ENCODE measurements around the gene BUD13.

DNA sequence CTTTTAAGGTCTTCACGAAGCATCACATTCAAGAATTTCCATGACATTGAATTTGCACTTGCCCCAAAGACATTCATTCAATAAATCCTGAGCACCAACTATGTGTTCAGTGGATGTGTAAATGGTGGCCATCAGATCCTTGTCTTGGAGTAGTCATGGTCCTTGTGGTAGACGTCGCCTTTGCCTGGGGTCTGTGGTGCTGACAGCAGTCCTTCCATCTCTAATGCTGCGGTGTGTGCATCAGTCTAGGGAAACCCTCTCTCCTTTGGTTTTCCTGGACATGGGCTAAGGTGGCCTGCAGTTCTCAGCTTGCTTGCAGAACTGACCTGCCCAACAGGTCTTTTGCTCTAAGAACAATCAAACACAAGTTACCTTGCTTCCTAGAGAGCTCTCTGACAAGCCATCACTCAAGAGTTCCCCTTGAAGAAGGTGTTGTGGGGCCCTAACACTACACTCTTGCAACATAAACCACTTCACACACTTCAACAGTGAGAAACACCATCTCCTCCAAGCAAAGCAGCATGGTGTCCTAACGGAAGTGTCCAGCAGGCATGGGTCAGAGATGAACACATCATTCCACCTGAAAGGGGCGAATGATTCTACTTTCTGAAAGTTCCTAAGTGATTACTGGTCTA lies 72.1 kb downstream of the BUD13 start:
- TF ChIP-seq NFRKB (IDR thresholded peaks at IDR 0.05) (no peak), MYC (CRISPR knock-in tag; IDR thresholded peaks at IDR 0.05; ENCODE audit: borderline replicate concordance) (no peak), MAZ (IDR thresholded peaks at IDR 0.05; ENCODE audit: borderline replicate concordance, low read depth, low read length) (no peak), MAZ (CRISPR knock-in tag; IDR thresholded peaks at IDR 0.05; ENCODE audit: low read depth) (no peak), ZNF335 (CRISPR knock-in tag; IDR thresholded peaks at IDR 0.05) (no peak), ZNF10 (CRISPR knock-in tag; IDR thresholded peaks at IDR 0.05; ENCODE audit: borderline replicate concordance, low read depth) (no peak)
- TF ChIP-seq, protein P1, sequence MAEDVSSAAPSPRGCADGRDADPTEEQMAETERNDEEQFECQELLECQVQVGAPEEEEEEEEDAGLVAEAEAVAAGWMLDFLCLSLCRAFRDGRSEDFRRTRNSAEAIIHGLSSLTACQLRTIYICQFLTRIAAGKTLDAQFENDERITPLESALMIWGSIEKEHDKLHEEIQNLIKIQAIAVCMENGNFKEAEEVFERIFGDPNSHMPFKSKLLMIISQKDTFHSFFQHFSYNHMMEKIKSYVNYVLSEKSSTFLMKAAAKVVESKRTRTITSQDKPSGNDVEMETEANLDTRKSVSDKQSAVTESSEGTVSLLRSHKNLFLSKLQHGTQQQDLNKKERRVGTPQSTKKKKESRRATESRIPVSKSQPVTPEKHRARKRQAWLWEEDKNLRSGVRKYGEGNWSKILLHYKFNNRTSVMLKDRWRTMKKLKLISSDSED (CRISPR knock-in tag; IDR thresholded peaks at IDR 0.05), result no peak
- TF ChIP-seq, protein P2, sequence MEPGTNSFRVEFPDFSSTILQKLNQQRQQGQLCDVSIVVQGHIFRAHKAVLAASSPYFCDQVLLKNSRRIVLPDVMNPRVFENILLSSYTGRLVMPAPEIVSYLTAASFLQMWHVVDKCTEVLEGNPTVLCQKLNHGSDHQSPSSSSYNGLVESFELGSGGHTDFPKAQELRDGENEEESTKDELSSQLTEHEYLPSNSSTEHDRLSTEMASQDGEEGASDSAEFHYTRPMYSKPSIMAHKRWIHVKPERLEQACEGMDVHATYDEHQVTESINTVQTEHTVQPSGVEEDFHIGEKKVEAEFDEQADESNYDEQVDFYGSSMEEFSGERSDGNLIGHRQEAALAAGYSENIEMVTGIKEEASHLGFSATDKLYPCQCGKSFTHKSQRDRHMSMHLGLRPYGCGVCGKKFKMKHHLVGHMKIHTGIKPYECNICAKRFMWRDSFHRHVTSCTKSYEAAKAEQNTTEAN (CRISPR knock-in tag; conservative IDR thresholded peaks at IDR 0.05), result no peak
- TF ChIP-seq, protein P3, sequence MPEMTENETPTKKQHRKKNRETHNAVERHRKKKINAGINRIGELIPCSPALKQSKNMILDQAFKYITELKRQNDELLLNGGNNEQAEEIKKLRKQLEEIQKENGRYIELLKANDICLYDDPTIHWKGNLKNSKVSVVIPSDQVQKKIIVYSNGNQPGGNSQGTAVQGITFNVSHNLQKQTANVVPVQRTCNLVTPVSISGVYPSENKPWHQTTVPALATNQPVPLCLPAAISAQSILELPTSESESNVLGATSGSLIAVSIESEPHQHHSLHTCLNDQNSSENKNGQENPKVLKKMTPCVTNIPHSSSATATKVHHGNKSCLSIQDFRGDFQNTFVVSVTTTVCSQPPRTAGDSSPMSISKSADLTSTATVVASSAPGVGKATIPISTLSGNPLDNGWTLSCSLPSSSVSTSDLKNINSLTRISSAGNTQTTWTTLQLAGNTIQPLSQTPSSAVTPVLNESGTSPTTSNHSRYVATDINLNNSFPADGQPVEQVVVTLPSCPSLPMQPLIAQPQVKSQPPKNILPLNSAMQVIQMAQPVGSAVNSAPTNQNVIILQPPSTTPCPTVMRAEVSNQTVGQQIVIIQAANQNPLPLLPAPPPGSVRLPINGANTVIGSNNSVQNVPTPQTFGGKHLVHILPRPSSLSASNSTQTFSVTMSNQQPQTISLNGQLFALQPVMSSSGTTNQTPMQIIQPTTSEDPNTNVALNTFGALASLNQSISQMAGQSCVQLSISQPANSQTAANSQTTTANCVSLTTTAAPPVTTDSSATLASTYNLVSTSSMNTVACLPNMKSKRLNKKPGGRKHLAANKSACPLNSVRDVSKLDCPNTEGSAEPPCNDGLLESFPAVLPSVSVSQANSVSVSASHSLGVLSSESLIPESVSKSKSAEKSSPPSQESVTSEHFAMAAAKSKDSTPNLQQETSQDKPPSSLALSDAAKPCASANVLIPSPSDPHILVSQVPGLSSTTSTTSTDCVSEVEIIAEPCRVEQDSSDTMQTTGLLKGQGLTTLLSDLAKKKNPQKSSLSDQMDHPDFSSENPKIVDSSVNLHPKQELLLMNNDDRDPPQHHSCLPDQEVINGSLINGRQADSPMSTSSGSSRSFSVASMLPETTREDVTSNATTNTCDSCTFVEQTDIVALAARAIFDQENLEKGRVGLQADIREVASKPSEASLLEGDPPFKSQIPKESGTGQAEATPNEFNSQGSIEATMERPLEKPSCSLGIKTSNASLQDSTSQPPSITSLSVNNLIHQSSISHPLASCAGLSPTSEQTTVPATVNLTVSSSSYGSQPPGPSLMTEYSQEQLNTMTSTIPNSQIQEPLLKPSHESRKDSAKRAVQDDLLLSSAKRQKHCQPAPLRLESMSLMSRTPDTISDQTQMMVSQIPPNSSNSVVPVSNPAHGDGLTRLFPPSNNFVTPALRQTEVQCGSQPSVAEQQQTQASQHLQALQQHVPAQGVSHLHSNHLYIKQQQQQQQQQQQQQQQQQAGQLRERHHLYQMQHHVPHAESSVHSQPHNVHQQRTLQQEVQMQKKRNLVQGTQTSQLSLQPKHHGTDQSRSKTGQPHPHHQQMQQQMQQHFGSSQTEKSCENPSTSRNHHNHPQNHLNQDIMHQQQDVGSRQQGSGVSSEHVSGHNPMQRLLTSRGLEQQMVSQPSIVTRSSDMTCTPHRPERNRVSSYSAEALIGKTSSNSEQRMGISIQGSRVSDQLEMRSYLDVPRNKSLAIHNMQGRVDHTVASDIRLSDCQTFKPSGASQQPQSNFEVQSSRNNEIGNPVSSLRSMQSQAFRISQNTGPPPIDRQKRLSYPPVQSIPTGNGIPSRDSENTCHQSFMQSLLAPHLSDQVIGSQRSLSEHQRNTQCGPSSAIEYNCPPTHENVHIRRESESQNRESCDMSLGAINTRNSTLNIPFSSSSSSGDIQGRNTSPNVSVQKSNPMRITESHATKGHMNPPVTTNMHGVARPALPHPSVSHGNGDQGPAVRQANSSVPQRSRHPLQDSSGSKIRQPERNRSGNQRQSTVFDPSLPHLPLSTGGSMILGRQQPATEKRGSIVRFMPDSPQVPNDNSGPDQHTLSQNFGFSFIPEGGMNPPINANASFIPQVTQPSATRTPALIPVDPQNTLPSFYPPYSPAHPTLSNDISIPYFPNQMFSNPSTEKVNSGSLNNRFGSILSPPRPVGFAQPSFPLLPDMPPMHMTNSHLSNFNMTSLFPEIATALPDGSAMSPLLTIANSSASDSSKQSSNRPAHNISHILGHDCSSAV (CRISPR knock-in tag; IDR thresholded peaks at IDR 0.05; ENCODE audit: borderline replicate concordance), result no peak
- TF ChIP-seq, protein P4, sequence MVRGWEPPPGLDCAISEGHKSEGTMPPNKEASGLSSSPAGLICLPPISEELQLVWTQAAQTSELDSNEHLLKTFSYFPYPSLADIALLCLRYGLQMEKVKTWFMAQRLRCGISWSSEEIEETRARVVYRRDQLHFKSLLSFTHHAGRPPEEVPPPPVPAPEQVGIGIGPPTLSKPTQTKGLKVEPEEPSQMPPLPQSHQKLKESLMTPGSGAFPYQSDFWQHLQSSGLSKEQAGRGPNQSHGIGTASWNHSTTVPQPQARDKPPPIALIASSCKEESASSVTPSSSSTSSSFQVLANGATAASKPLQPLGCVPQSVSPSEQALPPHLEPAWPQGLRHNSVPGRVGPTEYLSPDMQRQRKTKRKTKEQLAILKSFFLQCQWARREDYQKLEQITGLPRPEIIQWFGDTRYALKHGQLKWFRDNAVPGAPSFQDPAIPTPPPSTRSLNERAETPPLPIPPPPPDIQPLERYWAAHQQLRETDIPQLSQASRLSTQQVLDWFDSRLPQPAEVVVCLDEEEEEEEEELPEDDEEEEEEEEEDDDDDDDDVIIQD (CRISPR knock-in tag; IDR thresholded peaks at IDR 0.05; ENCODE audit: low read depth), result no peak
- TF ChIP-seq, protein P5, sequence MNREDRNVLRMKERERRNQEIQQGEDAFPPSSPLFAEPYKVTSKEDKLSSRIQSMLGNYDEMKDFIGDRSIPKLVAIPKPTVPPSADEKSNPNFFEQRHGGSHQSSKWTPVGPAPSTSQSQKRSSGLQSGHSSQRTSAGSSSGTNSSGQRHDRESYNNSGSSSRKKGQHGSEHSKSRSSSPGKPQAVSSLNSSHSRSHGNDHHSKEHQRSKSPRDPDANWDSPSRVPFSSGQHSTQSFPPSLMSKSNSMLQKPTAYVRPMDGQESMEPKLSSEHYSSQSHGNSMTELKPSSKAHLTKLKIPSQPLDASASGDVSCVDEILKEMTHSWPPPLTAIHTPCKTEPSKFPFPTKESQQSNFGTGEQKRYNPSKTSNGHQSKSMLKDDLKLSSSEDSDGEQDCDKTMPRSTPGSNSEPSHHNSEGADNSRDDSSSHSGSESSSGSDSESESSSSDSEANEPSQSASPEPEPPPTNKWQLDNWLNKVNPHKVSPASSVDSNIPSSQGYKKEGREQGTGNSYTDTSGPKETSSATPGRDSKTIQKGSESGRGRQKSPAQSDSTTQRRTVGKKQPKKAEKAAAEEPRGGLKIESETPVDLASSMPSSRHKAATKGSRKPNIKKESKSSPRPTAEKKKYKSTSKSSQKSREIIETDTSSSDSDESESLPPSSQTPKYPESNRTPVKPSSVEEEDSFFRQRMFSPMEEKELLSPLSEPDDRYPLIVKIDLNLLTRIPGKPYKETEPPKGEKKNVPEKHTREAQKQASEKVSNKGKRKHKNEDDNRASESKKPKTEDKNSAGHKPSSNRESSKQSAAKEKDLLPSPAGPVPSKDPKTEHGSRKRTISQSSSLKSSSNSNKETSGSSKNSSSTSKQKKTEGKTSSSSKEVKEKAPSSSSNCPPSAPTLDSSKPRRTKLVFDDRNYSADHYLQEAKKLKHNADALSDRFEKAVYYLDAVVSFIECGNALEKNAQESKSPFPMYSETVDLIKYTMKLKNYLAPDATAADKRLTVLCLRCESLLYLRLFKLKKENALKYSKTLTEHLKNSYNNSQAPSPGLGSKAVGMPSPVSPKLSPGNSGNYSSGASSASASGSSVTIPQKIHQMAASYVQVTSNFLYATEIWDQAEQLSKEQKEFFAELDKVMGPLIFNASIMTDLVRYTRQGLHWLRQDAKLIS (CRISPR knock-in tag; IDR thresholded peaks at IDR 0.05), result no peak
- TF ChIP-seq, protein P6, sequence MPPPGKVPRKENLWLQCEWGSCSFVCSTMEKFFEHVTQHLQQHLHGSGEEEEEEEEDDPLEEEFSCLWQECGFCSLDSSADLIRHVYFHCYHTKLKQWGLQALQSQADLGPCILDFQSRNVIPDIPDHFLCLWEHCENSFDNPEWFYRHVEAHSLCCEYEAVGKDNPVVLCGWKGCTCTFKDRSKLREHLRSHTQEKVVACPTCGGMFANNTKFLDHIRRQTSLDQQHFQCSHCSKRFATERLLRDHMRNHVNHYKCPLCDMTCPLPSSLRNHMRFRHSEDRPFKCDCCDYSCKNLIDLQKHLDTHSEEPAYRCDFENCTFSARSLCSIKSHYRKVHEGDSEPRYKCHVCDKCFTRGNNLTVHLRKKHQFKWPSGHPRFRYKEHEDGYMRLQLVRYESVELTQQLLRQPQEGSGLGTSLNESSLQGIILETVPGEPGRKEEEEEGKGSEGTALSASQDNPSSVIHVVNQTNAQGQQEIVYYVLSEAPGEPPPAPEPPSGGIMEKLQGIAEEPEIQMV (CRISPR knock-in tag; IDR thresholded peaks at IDR 0.05; ENCODE audit: low read depth), result no peak

All from HepG2 (cell line).